ENCODE measurements around the gene SLC1A7. TPM values are rescaled to one million over a fixed set of nuclear protein-coding genes. Genes with fewer than 3 reads are reported as not detected.

Gene SLC1A7
- total RNA-seq, 2 donors from 2014 or later = 1.7 to 2.5 TPM

- intact Hi-C loops (cut with DNase I) = no loop called here
- no peak for DNase-seq (ENCODE audit: low spot score)
These were observed 57.0 kb downstream of the SLC1A7 start for GRCh38 chr1:53085405-53085804.

- DNase-seq (ENCODE audit: low spot score) = no peak
- intact Hi-C loops (cut with DNase I) = no loop called here
These were observed 57.9 kb downstream of the SLC1A7 start for GRCh38 chr1:53084589-53084971.

- DNase-seq (ENCODE audit: low spot score) = no peak
These were observed 58.5 kb downstream of the SLC1A7 start for GRCh38 chr1:53083636-53084588.

GRCh38 chr1:53082826-53083455 is 59.5 kb downstream of the SLC1A7 start:
- intact Hi-C loops (cut with DNase I) = no loop called here

More at GRCh38 chr1:53083636-53084588, 58.5 kb downstream of the SLC1A7 start:
- intact Hi-C loops (cut with DNase I) = no loop called here

GRCh38 chr1:53081384-53082066 is 60.9 kb downstream of the SLC1A7 start:
- intact Hi-C loops (cut with DNase I) = no loop called here
- peak; percentile 40 for DNase-seq (ENCODE audit: low spot score)

More at GRCh38 chr1:53082826-53083455, 59.5 kb downstream of the SLC1A7 start:
- peak; percentile 19 for DNase-seq (ENCODE audit: low spot score)

GRCh38 chr1:53080769-53081168 is 61.7 kb downstream of the SLC1A7 start:
- intact Hi-C loops (cut with DNase I) = no loop called here

GRCh38 chr1:53080041-53080440 is 62.4 kb downstream of the SLC1A7 start:
- intact Hi-C loops (cut with DNase I) = no loop called here
- peak; percentile 61 for DNase-seq (ENCODE audit: low spot score)

More at GRCh38 chr1:53080769-53081168, 61.7 kb downstream of the SLC1A7 start:
- peak; percentile 77 for DNase-seq (ENCODE audit: low spot score)

GRCh38 chr1:53079251-53079650 is 63.2 kb downstream of the SLC1A7 start:
- intact Hi-C loops (cut with DNase I) = no loop called here
- peak; percentile 62 for DNase-seq (ENCODE audit: low spot score)

GRCh38 chr1:53078333-53079101 is 63.9 kb downstream of the SLC1A7 start:
- intact Hi-C loops (cut with DNase I) = no loop called here

GRCh38 chr1:53077599-53077965 is 64.9 kb downstream of the SLC1A7 start:
- peak; percentile 69 for DNase-seq (ENCODE audit: low spot score)
- intact Hi-C loops (cut with DNase I) = no loop called here

More at GRCh38 chr1:53078333-53079101, 63.9 kb downstream of the SLC1A7 start:
- DNase-seq (ENCODE audit: low spot score) = peak; percentile 78

- peak; percentile 64 for DNase-seq (ENCODE audit: low spot score)
- intact Hi-C loops (cut with DNase I) = no loop called here
These were observed 65.5 kb downstream of the SLC1A7 start for GRCh38 chr1:53076721-53077598.

GRCh38 chr1:53076165-53076564 is 66.3 kb downstream of the SLC1A7 start:
- intact Hi-C loops (cut with DNase I) = no loop called here
- peak; percentile 65 for DNase-seq (ENCODE audit: low spot score)

- intact Hi-C loops (cut with DNase I) = no loop called here
- peak; percentile 72 for DNase-seq (ENCODE audit: low spot score)
These were observed 66.7 kb downstream of the SLC1A7 start for GRCh38 chr1:53075761-53076163.

- peak; percentile 54 for DNase-seq (ENCODE audit: low spot score)
- intact Hi-C loops (cut with DNase I) = no loop called here
These were observed 67.2 kb downstream of the SLC1A7 start for GRCh38 chr1:53075206-53075605.

GRCh38 chr1:53074313-53075154 is 67.9 kb downstream of the SLC1A7 start:
- peak; percentile 42 for DNase-seq (ENCODE audit: low spot score)
- intact Hi-C loops (cut with DNase I) = no loop called here

- intact Hi-C loops (cut with DNase I) = no loop called here
- peak; percentile 83 for DNase-seq (ENCODE audit: low spot score)
These were observed 68.5 kb downstream of the SLC1A7 start for GRCh38 chr1:53073868-53074311.

GRCh38 chr1:53073287-53073686 is 69.2 kb downstream of the SLC1A7 start:
- no peak for DNase-seq (ENCODE audit: low spot score)
- intact Hi-C loops (cut with DNase I) = no loop called here

All from posterior vena cava (tissue), 2 donors.